ENCODE results near the gene IFI16. TPM values are rescaled to one million over a fixed set of nuclear protein-coding genes. Genes with fewer than 3 reads are reported as not detected.
A peak's percentile ranks its signal among the peaks of the same experiment; 100 is the strongest.
"Not testable (repeated sequence)": the region's sequence is repeated elsewhere in the genome, so short reads cannot be mapped to it uniquely, and the experiment has no call there.

Gene IFI16
- total and polyA plus RNA-seq, 8 donors: 3.1 to 29.0 (median 12.3) TPM

- no peak for ATAC-seq
- no peaks in the 10 kb centered on the region for H3K9me3 ChIP-seq
- 43 to 57% methylated on average over 2 of the region's 2 CpGs for WGBS, 2 donors
- H3K36me3 ChIP-seq: no peaks in the 10 kb centered on the region
- no peak for DNase-seq
- no peaks in the 10 kb centered on the region for H3K4me1 ChIP-seq
- H3K4me3 ChIP-seq: peak overlapping the region in 1 of 4 donors; percentile 36
- H3K27ac ChIP-seq: peak overlapping the region in 2 of 4 donors; percentile 62 to 63
- intact Hi-C loops (cut with DNase I): no loop called here
- no peak for TF ChIP-seq CTCF (IDR thresholded peaks at IDR 0.05)
- FAIRE-seq: no peak
- peaks cover 0 to 9% (median 0%) of the 10 kb centered on the region in 4 donors for H3K27me3 ChIP-seq
Measured at GRCh38 chr1:159009287-159009686, 420 bp upstream of the IFI16 start.

GRCh38 chr1:159010391-159010790 lies 684 bp downstream of the IFI16 start:
- ATAC-seq (no peak), FAIRE-seq (no peak), DNase-seq (no peak)
- 20 to 30% methylated on average over 5 of the region's 5 CpGs for WGBS, 2 donors
- H3K9me3 ChIP-seq: no peaks in the 10 kb centered on the region
- peak overlapping the region in 2 of 4 donors; percentile 62 to 63 for H3K27ac ChIP-seq
- intact Hi-C loops (cut with DNase I): no loop called here
- H3K36me3 ChIP-seq: no peaks in the 10 kb centered on the region
- H3K4me3 ChIP-seq: peak overlapping the region in 3 of 4 donors; percentile 1 to 36 (median 24)
- H3K4me1 ChIP-seq: no peaks in the 10 kb centered on the region
- H3K27me3 ChIP-seq: peaks cover 0 to 9% (median 0%) of the 10 kb centered on the region in 4 donors
- TF ChIP-seq CTCF (IDR thresholded peaks at IDR 0.05): no peak

GRCh38 chr1:159011001-159011400 lies 1.3 kb downstream of the IFI16 start:
- FAIRE-seq; ATAC-seq; DNase-seq; intact Hi-C loops (cut with DNase I); H3K4me1 ChIP-seq; H3K36me3 ChIP-seq; H3K27me3 ChIP-seq; H3K9me3 ChIP-seq: not testable (repeated sequence)
- 59 to 65% methylated on average over 9 of the region's 9 CpGs for whole genome bisulfite sequencing, 2 donors
- Histone ChIP-seq H3K27ac (peak overlapping the region in 2 of 4 donors; percentile 62 to 63), H3K4me3 (peak overlapping the region in 3 of 4 donors; percentile 3 to 36 (median 24))

- Histone ChIP-seq H3K9me3 (no peaks in the 10 kb centered on the region), H3K36me3 (no peaks in the 10 kb centered on the region), H3K27me3 (peaks cover 0 to 2% (median 0%) of the 10 kb centered on the region in 4 donors), H3K27ac (peak overlapping the region in 1 of 4 donors; percentile 1), H3K4me1 (no peaks in the 10 kb centered on the region), H3K4me3 (peak overlapping the region in 1 of 4 donors; percentile 36)
- no peak for FAIRE-seq
- TF ChIP-seq CTCF (IDR thresholded peaks at IDR 0.05): no peak
- no peak for ATAC-seq
- DNase-seq: no peak
- intact Hi-C loops (cut with DNase I): no loop called here
Measured at GRCh38 chr1:159011751-159012150, 2.0 kb downstream of the IFI16 start.

- Histone ChIP-seq H3K4me3 (peak overlapping the region in 1 of 4 donors; percentile 36), H3K9me3 (no peaks in the 10 kb centered on the region), H3K27me3 (no peaks in the 10 kb centered on the region), H3K4me1 (no peaks in the 10 kb centered on the region), H3K27ac (peak overlapping the region in 1 of 4 donors; percentile 1), H3K36me3 (no peaks in the 10 kb centered on the region)
- TF ChIP-seq CTCF (IDR thresholded peaks at IDR 0.05): no peak
- 34 to 45% methylated on average over 6 of the region's 6 CpGs for WGBS, 2 donors
- FAIRE-seq (no peak), DNase-seq (no peak), ATAC-seq (peak in 1 of 4 donors; percentile 39)
- intact Hi-C loops (cut with DNase I): no loop called here
Measured at GRCh38 chr1:159012495-159012894, 2.8 kb downstream of the IFI16 start.
